Measurements from ENCODE around the gene NOD1.

The NOD1 gene

GRCh38 chr7:30422922-30423321 is 55.7 kb downstream of the NOD1 start:
- TF ChIP-seq SIN3A (IDR thresholded peaks at IDR 0.05; ENCODE audit: borderline replicate concordance, insufficient read depth, low read length) (no peak), FOXP2 (optimal IDR thresholded peaks at IDR 0.05; ENCODE audit: borderline replicate concordance, extremely low read depth, extremely low read length, insufficient read depth) (no peak), POLR2AphosphoS5 (IDR thresholded peaks at IDR 0.05; ENCODE audit: low read depth, low read length) (no peak), TAF1 (IDR thresholded peaks at IDR 0.05; ENCODE audit: borderline replicate concordance, insufficient read depth, low read length) (no peak)
- TF ChIP-seq, protein P1, sequence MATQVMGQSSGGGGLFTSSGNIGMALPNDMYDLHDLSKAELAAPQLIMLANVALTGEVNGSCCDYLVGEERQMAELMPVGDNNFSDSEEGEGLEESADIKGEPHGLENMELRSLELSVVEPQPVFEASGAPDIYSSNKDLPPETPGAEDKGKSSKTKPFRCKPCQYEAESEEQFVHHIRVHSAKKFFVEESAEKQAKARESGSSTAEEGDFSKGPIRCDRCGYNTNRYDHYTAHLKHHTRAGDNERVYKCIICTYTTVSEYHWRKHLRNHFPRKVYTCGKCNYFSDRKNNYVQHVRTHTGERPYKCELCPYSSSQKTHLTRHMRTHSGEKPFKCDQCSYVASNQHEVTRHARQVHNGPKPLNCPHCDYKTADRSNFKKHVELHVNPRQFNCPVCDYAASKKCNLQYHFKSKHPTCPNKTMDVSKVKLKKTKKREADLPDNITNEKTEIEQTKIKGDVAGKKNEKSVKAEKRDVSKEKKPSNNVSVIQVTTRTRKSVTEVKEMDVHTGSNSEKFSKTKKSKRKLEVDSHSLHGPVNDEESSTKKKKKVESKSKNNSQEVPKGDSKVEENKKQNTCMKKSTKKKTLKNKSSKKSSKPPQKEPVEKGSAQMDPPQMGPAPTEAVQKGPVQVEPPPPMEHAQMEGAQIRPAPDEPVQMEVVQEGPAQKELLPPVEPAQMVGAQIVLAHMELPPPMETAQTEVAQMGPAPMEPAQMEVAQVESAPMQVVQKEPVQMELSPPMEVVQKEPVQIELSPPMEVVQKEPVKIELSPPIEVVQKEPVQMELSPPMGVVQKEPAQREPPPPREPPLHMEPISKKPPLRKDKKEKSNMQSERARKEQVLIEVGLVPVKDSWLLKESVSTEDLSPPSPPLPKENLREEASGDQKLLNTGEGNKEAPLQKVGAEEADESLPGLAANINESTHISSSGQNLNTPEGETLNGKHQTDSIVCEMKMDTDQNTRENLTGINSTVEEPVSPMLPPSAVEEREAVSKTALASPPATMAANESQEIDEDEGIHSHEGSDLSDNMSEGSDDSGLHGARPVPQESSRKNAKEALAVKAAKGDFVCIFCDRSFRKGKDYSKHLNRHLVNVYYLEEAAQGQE (IDR thresholded peaks at IDR 0.05; ENCODE audit: insufficient read depth in 1 of 2, low read depth in 2 of 2, low read length in 2 of 2), result no peak

DNA sequence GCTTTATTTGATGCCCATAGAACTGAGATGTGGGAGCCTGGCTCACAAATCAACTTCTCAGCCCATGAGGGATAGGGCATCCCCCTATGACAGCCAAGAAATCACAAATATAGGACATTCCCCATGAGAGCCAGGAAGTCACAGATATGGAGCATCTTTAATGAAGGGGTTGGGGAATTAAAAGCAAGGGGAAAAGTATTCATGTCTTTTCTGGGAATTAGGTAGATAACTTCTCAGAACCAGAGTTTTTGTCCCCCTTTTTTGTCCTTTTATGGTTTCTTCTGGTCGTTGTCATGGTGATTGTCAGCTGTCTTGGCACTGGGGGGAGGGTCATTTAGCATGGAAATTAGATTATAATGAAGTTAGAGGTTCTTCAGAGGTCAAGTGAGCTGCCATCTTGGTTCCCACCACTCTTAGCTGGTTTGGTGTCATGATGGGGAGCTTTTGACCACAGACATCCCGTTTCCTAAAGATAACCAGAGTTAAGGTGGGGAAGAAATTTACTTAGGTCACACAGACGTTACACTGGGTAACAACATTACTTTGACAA is 56.9 kb downstream of the NOD1 start:
- TF ChIP-seq, protein P1 (IDR thresholded peaks at IDR 0.05; ENCODE audit: insufficient read depth in 1 of 2, low read depth in 2 of 2, low read length in 2 of 2), result no peak
- TF ChIP-seq SIN3A (IDR thresholded peaks at IDR 0.05; ENCODE audit: borderline replicate concordance, insufficient read depth, low read length), result no peak
- TF ChIP-seq TAF1 (IDR thresholded peaks at IDR 0.05; ENCODE audit: borderline replicate concordance, insufficient read depth, low read length), result no peak
- TF ChIP-seq POLR2AphosphoS5 (IDR thresholded peaks at IDR 0.05; ENCODE audit: low read depth, low read length), result no peak
- TF ChIP-seq FOXP2 (optimal IDR thresholded peaks at IDR 0.05; ENCODE audit: borderline replicate concordance, extremely low read depth, extremely low read length, insufficient read depth), result no peak

DNA sequence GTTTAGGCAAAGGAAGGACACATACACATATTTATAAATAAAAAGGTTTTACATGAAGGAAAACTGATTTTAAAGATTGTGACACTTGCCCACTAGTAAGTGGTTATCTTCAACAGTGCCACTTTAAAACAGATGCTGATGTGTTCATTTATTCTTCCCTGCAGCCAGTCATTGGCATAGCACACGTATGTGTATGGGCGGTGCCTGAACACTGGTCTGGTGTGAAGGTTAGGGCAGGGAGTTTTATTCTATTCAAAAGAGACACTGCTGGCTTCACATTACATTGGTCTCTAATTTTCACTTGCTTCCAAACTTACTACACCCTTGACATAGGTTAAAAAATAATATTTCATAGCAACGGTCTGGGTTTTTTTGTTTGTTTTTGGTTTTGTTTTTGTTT is 57.9 kb downstream of the NOD1 start:
- TF ChIP-seq FOXP2 (optimal IDR thresholded peaks at IDR 0.05; ENCODE audit: borderline replicate concordance, extremely low read depth, extremely low read length, insufficient read depth) (no peak), POLR2AphosphoS5 (IDR thresholded peaks at IDR 0.05; ENCODE audit: low read depth, low read length) (no peak), SIN3A (IDR thresholded peaks at IDR 0.05; ENCODE audit: borderline replicate concordance, insufficient read depth, low read length) (no peak), TAF1 (IDR thresholded peaks at IDR 0.05; ENCODE audit: borderline replicate concordance, insufficient read depth, low read length) (no peak)
- TF ChIP-seq, protein P1 (IDR thresholded peaks at IDR 0.05; ENCODE audit: insufficient read depth in 1 of 2, low read depth in 2 of 2, low read length in 2 of 2), result no peak

GRCh38 chr7:30413864-30414263 is 64.7 kb downstream of the NOD1 start:
- no peak for TF ChIP-seq FOXP2 (optimal IDR thresholded peaks at IDR 0.05; ENCODE audit: borderline replicate concordance, extremely low read depth, extremely low read length, insufficient read depth)
- no peak for TF ChIP-seq SIN3A (IDR thresholded peaks at IDR 0.05; ENCODE audit: borderline replicate concordance, insufficient read depth, low read length)
- TF ChIP-seq, protein P1 (IDR thresholded peaks at IDR 0.05; ENCODE audit: insufficient read depth in 1 of 2, low read depth in 2 of 2, low read length in 2 of 2), result no peak
- no peak for TF ChIP-seq TAF1 (IDR thresholded peaks at IDR 0.05; ENCODE audit: borderline replicate concordance, insufficient read depth, low read length)
- TF ChIP-seq POLR2AphosphoS5 (IDR thresholded peaks at IDR 0.05; ENCODE audit: low read depth, low read length), result no peak

Data from PFSK-1 (cell line).